ENCODE data around the gene PKD1L1. TPM values are rescaled to one million over a fixed set of nuclear protein-coding genes. Genes with fewer than 3 reads are reported as not detected.

Gene PKD1L1
- polyA plus RNA-seq, 1 donor from 2014 or later = 2.0 TPM

- Histone ChIP-seq H3F3A (ENCODE audit: insufficient read depth, low read length, poor library complexity, severe bottlenecking) (no peaks in the 10 kb centered on the region), H4K20me1 (ENCODE audit: insufficient read depth) (no peaks in the 10 kb centered on the region), H3K27ac (ENCODE audit: low read length) (no peak overlapping the region), H3K79me2 (replicated peaks; ENCODE audit: insufficient read depth, low read length) (no peaks in the 10 kb centered on the region), H3K9me2 (ENCODE audit: insufficient read depth, low read length) (no peaks in the 10 kb centered on the region), H3K27me3 (ENCODE audit: insufficient read depth, low read depth, low read length) (no peaks in the 10 kb centered on the region), H2AFZ (ENCODE audit: low read depth, low read length) (no peak overlapping the region), H3K36me3 (ENCODE audit: insufficient read depth, low read length) (no peaks in the 10 kb centered on the region), H3K9ac (ENCODE audit: low read length) (no peak overlapping the region), H3K4me2 (ENCODE audit: low read length) (no peak overlapping the region), H3K4me3 (ENCODE audit: low read length) (no peak overlapping the region), H3K9me3 (ENCODE audit: low read length) (no peaks in the 10 kb centered on the region)
- TF ChIP-seq RAD21 (conservative IDR thresholded peaks at IDR 0.05) (no peak), MXI1 (conservative IDR thresholded peaks at IDR 0.05; ENCODE audit: poor library complexity, severe bottlenecking) (no peak), REST (IDR thresholded peaks at IDR 0.05; ENCODE audit: borderline replicate concordance) (no peak), SMC3 (conservative IDR thresholded peaks at IDR 0.05; ENCODE audit: poor library complexity) (no peak), POLR2AphosphoS5 (IDR thresholded peaks at IDR 0.05) (no peak), EZH2 (IDR thresholded peaks at IDR 0.05; ENCODE audit: borderline replicate concordance, insufficient read depth, low read length, poor library complexity, severe bottlenecking) (no peak), TAF1 (IDR thresholded peaks at IDR 0.05; ENCODE audit: low read depth) (no peak), EP300 (conservative IDR thresholded peaks at IDR 0.05; ENCODE audit: poor library complexity, severe bottlenecking) (no peak), CTCF (IDR thresholded peaks at IDR 0.05; ENCODE audit: poor library complexity, severe bottlenecking) (no peak)
Observed at GRCh38 chr7:47827351-47827756, 120.9 kb downstream of the PKD1L1 start.

- H3K9me2 ChIP-seq (ENCODE audit: insufficient read depth, low read length) = no peaks in the 10 kb centered on the region
- H3K27me3 ChIP-seq (ENCODE audit: insufficient read depth, low read depth, low read length) = no peaks in the 10 kb centered on the region
- no peak overlapping the region for H3K4me3 ChIP-seq (ENCODE audit: low read length)
- H4K20me1 ChIP-seq (ENCODE audit: insufficient read depth) = no peaks in the 10 kb centered on the region
- no peaks in the 10 kb centered on the region for H3K9me3 ChIP-seq (ENCODE audit: low read length)
- no peak overlapping the region for H3K9ac ChIP-seq (ENCODE audit: low read length)
- H3K36me3 ChIP-seq (ENCODE audit: insufficient read depth, low read length) = no peaks in the 10 kb centered on the region
- H3K4me2 ChIP-seq (ENCODE audit: low read length) = no peak overlapping the region
- H3K79me2 ChIP-seq (replicated peaks; ENCODE audit: insufficient read depth, low read length) = no peaks in the 10 kb centered on the region
- no peak overlapping the region for H2AFZ ChIP-seq (ENCODE audit: low read depth, low read length)
- H3K27ac ChIP-seq (ENCODE audit: low read length) = no peak overlapping the region
- TF ChIP-seq CTCF (IDR thresholded peaks at IDR 0.05; ENCODE audit: poor library complexity, severe bottlenecking) = no peak
- no peak for TF ChIP-seq MXI1 (conservative IDR thresholded peaks at IDR 0.05; ENCODE audit: poor library complexity, severe bottlenecking)
- TF ChIP-seq SMC3 (conservative IDR thresholded peaks at IDR 0.05; ENCODE audit: poor library complexity) = no peak
- no peak for TF ChIP-seq POLR2AphosphoS5 (IDR thresholded peaks at IDR 0.05)
- TF ChIP-seq EZH2 (IDR thresholded peaks at IDR 0.05; ENCODE audit: borderline replicate concordance, insufficient read depth, low read length, poor library complexity, severe bottlenecking) = no peak
- no peak for TF ChIP-seq REST (IDR thresholded peaks at IDR 0.05; ENCODE audit: borderline replicate concordance)
- no peak for TF ChIP-seq RAD21 (conservative IDR thresholded peaks at IDR 0.05)
- no peak for TF ChIP-seq TAF1 (IDR thresholded peaks at IDR 0.05; ENCODE audit: low read depth)
- TF ChIP-seq EP300 (conservative IDR thresholded peaks at IDR 0.05; ENCODE audit: poor library complexity, severe bottlenecking) = no peak
- no peaks in the 10 kb centered on the region for H3F3A ChIP-seq (ENCODE audit: insufficient read depth, low read length, poor library complexity, severe bottlenecking)
Observed at GRCh38 chr7:47826754-47827153, 121.5 kb downstream of the PKD1L1 start.

All from neural cell (in vitro differentiated cells).